Measurements from ENCODE around the gene METTL15.

DNA sequence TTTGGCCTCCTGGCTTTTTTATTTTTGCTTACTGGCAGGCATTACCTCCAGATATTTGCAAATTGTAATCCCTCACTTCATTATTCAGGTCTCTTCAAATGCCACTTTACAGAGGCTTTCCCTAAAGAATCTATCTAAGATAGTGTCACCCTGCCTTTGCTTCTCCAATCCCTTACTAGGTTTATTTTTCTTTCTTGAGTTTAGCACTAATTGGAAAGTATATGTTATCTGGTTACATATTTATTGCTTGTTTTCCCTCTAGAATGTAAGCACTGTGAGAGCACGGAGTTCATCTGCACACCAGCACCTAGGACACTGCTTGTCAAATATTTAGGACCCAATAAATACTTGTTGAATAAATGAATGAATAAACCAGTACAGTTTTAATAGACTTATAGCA is 3.8 kb upstream of the METTL15 start:
- TF ChIP-seq, protein P1, sequence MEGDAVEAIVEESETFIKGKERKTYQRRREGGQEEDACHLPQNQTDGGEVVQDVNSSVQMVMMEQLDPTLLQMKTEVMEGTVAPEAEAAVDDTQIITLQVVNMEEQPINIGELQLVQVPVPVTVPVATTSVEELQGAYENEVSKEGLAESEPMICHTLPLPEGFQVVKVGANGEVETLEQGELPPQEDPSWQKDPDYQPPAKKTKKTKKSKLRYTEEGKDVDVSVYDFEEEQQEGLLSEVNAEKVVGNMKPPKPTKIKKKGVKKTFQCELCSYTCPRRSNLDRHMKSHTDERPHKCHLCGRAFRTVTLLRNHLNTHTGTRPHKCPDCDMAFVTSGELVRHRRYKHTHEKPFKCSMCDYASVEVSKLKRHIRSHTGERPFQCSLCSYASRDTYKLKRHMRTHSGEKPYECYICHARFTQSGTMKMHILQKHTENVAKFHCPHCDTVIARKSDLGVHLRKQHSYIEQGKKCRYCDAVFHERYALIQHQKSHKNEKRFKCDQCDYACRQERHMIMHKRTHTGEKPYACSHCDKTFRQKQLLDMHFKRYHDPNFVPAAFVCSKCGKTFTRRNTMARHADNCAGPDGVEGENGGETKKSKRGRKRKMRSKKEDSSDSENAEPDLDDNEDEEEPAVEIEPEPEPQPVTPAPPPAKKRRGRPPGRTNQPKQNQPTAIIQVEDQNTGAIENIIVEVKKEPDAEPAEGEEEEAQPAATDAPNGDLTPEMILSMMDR (IDR thresholded peaks at IDR 0.05; ENCODE audit: low read depth, low read length) = no peak
- TF ChIP-seq POLR2A (IDR thresholded peaks at IDR 0.05; ENCODE audit: extremely low read depth, insufficient read length) = no peak
- TF ChIP-seq, protein P2, sequence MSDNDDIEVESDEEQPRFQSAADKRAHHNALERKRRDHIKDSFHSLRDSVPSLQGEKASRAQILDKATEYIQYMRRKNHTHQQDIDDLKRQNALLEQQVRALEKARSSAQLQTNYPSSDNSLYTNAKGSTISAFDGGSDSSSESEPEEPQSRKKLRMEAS (IDR thresholded peaks at IDR 0.05; ENCODE audit: low read depth, low read length) = no peak
